Muscle layer of colon (tissue), 2 donors: Measurements from ENCODE around the gene TMPRSS11F.

Source experiments
- H3K27ac ChIP-seq: one replicate; pipeline ENCODE4 v1.7.0; 2013; ENCODE audit warnings: low read depth, mild to moderate bottlenecking, low read length, moderate library complexity
- H3K27me3 ChIP-seq, 2 donors: one replicate each; pipeline ENCODE4 v1.7.0; 2013; ENCODE audit warnings: low read length in 2 of 2, mild to moderate bottlenecking in 2 of 2; ENCODE audit not compliant: insufficient read depth in 2 of 2, control insufficient read depth in 1 of 2
- H3K36me3 ChIP-seq: one replicate; pipeline ENCODE4 v1.7.0; 2013; ENCODE audit warnings: mild to moderate bottlenecking, low read length; ENCODE audit not compliant: insufficient read depth
- H3K4me1 ChIP-seq: one replicate; pipeline ENCODE4 v1.7.0; 2013; ENCODE audit warnings: mild to moderate bottlenecking, low read length; ENCODE audit not compliant: insufficient read depth
- H3K4me3 ChIP-seq, 2 donors: one replicate each; pipeline ENCODE4 v1.7.0; 2013; ENCODE audit warnings: low read length in 2 of 2, low read depth in 1 of 2, mild to moderate bottlenecking in 1 of 2, moderate library complexity in 1 of 2
- H3K9ac ChIP-seq: one replicate; pipeline ENCODE4 v1.7.0; 2013; ENCODE audit warnings: low read length
- H3K9me3 ChIP-seq: one replicate; pipeline ENCODE4 v1.7.0; 2013; ENCODE audit warnings: mild to moderate bottlenecking, low read length
- donor health status: abdominal sarcoma.
- donor health status: Adenocarcinoma of cecum.

TMPRSS11F gene

DNA sequence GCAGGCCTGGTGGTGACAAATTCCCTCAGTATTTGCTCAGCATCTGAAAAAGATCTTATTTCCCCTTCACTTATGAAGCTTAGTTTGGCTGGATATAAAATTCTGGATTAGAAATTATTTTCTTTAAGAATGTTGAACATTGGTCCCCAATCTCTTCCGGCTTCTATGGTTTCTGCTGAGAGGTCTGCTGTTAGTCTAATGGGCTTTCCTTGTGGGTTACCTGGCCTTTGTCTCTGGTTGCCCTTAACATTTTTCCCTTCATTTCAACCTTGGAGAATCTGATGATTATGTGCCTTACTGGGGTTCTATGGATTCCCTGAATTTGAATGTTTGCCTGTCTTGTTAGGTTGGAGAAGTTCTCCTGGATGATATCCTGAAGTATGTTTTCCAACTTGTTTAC, 17.4 kb upstream of the TMPRSS11F start:
- no peak overlapping the region for H3K4me3 ChIP-seq
- no peaks in the 10 kb centered on the region for H3K9me3 ChIP-seq
- no peak overlapping the region for H3K27ac ChIP-seq
- H3K4me1 ChIP-seq: no peaks in the 10 kb centered on the region
- H3K27me3 ChIP-seq: no peaks in the 10 kb centered on the region
- H3K36me3 ChIP-seq: no peaks in the 10 kb centered on the region
- no peak overlapping the region for H3K9ac ChIP-seq

DNA sequence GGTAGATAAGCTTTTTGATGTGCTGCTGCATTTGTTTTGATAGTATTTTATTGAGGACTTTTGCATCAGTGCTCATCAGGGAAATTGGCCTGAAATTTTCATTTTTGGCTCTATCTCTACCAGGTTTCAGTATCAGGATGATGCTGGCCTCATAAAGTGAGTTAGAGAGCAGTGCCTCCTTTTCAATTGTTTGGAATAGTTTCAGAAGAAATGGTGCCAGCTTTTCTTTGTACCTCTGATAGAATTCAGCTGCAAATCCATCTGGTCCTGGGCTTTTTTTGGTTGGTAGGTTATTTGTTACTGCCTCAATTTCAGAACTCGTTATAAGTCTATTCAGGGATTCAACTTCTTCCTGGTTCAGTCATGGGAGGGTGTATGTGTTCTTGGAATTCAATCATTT, 15.6 kb upstream of the TMPRSS11F start:
- Histone ChIP-seq H3K9ac (no peak overlapping the region), H3K36me3 (no peaks in the 10 kb centered on the region), H3K9me3 (no peaks in the 10 kb centered on the region), H3K4me3 (no peak overlapping the region), H3K27ac (no peak overlapping the region), H3K27me3 (no peaks in the 10 kb centered on the region), H3K4me1 (no peaks in the 10 kb centered on the region)

DNA sequence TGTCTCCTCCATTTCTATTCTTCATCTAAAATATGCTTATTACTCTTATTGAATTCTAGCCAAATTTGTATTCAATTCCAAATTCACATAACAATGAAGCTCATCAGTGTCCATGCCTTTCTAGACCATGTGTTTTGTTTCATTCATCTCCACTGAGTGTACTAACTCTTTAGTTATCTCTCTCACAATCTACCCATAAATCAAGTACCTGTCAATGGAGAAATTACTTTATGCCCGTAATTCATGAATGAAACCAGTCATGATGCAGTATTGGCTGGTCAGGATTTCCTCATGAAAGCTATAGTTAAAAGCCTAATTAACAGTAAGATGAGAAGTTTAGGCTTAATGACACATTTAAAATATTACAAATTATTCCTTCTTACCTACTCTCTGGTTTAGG, 12.2 kb upstream of the TMPRSS11F start:
- H3K4me3 ChIP-seq: no peak overlapping the region
- no peaks in the 10 kb centered on the region for H3K4me1 ChIP-seq
- H3K9ac ChIP-seq: no peak overlapping the region
- no peak overlapping the region for H3K27ac ChIP-seq
- no peaks in the 10 kb centered on the region for H3K36me3 ChIP-seq
- no peaks in the 10 kb centered on the region for H3K9me3 ChIP-seq
- no peaks in the 10 kb centered on the region for H3K27me3 ChIP-seq

DNA sequence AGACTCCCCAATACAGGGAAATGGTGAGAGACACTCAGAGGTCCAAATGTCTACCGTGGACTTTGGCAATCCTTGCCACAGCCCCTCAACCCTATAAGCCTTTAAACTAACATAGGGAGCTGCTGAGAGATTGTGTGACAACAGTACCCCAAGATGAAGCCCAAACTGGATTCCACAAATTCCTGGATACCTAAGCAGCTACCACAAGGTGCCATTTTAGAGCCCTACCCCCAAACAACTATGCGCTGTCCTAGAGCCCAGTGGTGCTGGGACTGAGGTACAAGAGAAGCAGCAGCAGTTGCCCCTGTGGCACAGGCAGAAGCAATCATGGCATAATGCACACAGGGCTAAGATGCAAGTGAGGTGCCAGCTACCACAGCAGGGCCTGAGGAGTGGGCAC, 2.7 kb upstream of the TMPRSS11F start:
- no peak overlapping the region for H3K4me3 ChIP-seq
- H3K27ac ChIP-seq: no peak overlapping the region
- H3K9me3 ChIP-seq: no peaks in the 10 kb centered on the region
- no peaks in the 10 kb centered on the region for H3K36me3 ChIP-seq
- no peaks in the 10 kb centered on the region for H3K27me3 ChIP-seq
- H3K9ac ChIP-seq: no peak overlapping the region
- no peaks in the 10 kb centered on the region for H3K4me1 ChIP-seq

DNA sequence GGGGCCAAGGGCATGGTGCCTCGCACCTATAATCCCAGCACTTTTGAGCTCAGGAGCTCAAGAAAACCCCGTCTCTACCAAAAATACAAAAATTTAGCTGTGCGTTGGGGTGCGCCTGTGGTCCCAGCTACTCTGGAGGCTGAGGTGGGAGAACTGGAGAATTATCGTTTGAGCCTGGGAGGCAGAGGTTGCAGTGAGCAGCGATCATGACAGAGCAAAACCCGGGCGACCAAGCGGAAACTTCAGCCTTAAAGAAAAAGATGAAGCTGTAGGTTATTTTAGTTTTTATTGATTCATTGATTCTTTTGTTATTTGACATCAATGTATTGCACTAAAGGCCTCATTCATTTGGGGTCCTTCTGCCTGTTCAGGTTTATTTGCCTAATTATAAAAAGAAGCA, 5.4 kb downstream of the TMPRSS11F start:
- Histone ChIP-seq H3K36me3 (no peaks in the 10 kb centered on the region), H3K4me3 (no peak overlapping the region), H3K27ac (no peak overlapping the region), H3K9me3 (no peaks in the 10 kb centered on the region), H3K9ac (no peak overlapping the region), H3K4me1 (no peaks in the 10 kb centered on the region), H3K27me3 (no peaks in the 10 kb centered on the region)

DNA sequence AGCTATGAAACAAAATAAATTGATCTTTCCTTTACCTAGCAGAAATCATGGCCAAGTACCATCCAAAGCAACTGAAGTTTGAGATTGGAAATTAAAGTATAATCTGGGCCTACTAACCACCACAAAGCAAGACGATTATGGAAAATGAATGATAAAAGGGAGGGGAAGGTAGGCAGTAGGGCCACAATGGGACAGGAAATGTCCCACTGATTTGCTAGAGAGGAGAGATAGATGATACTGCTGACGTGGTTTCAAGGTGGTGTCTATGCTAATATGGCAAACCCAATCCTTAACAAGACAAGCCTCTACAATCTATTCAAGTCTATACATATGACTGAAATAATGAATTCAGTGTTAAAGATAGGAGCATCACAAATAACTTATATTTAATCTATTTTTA, 6.1 kb downstream of the TMPRSS11F start:
- no peaks in the 10 kb centered on the region for H3K27me3 ChIP-seq
- no peaks in the 10 kb centered on the region for H3K9me3 ChIP-seq
- no peaks in the 10 kb centered on the region for H3K36me3 ChIP-seq
- H3K9ac ChIP-seq: no peak overlapping the region
- no peak overlapping the region for H3K27ac ChIP-seq
- no peak overlapping the region for H3K4me3 ChIP-seq
- no peaks in the 10 kb centered on the region for H3K4me1 ChIP-seq

DNA sequence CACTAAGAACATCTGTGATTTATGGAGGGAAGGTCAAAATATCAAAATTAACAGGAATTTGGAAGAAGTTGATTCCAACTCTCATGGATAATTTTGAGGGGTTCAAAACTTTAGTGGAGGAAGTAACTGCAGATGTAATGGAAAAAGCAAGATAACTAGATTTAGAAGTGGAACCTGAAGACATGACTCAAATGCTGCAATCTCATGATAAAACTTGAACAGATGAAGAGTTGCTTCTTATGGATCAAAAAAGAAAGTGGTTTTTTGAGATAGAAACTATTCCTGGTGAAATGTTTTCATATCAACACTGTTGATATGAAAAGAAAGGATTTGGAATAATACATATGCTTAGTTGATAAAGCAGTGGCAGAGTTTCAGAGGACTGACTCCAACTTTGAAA, 9.7 kb downstream of the TMPRSS11F start:
- no peak overlapping the region for H3K27ac ChIP-seq
- H3K27me3 ChIP-seq: no peaks in the 10 kb centered on the region
- H3K4me1 ChIP-seq: no peaks in the 10 kb centered on the region
- H3K9me3 ChIP-seq: no peaks in the 10 kb centered on the region
- H3K36me3 ChIP-seq: no peaks in the 10 kb centered on the region
- H3K9ac ChIP-seq: no peak overlapping the region
- no peak overlapping the region for H3K4me3 ChIP-seq

DNA sequence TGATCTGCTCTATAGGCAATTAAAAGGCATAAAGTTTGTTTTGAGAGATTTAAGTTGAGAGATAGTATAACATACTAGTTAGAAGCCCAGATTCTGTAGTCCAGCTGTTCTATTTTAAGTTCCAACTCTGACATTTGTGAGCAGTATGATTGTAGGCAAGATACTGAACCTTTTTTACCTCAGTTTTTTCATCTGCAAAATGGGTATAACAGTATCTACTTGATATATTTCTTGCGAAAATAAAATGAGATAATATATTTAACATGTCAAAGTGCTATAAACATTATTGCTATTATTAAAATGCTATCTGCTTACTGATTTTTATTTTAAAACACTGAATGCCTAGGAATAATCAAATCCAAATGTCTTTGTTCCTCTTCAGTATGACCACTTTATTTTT, 19.2 kb downstream of the TMPRSS11F start:
- Histone ChIP-seq H3K9ac (no peak overlapping the region), H3K27ac (no peak overlapping the region)

DNA sequence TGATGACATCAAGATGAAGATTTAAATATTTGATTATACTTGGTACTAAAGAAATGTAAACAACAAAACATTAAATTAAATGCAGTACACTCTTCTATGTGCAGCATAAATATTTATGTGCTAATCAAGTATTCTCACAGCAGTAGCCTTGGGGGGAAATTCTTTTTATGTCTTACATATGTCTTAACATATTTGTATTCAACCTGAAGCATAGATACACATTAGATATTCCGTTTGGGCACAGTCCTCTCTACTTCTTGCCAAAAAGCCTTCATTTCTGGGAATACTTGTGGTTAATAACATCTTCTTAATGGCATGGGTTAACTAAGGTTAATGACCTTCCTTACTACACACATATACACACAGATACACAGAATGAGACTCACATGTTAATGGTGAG, 19.8 kb downstream of the TMPRSS11F start:
- no peak overlapping the region for H3K27ac ChIP-seq
- no peaks in the 10 kb centered on the region for H3K9me3 ChIP-seq
- H3K4me3 ChIP-seq: no peak overlapping the region

More for the DNA sequence above, 19.2 kb downstream of the TMPRSS11F start:
- Histone ChIP-seq H3K4me3 (no peak overlapping the region), H3K27me3 (no peaks in the 10 kb centered on the region), H3K4me1 (no peaks in the 10 kb centered on the region), H3K36me3 (no peaks in the 10 kb centered on the region), H3K9me3 (no peaks in the 10 kb centered on the region)

DNA sequence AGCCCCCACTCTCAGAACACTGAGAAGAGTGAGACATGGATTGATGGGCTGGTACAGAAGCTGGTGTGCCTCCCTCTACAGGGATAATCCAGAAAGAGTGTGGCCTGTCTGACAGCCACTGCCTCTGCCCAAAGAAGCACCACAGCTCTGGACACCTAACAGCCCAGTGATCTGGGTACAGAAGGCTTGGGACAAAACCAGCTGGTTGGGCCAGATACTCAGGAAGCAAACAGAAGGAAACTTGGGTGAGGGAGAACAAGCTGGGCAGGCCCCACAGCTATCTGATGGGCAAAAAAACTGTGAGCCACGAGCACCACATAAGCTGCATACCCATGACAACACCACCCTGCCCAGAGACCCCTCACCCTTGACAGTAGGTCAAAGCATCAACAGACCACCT, 46.9 kb downstream of the TMPRSS11F start:
- Histone ChIP-seq H3K27ac (no peak overlapping the region), H3K4me3 (no peak overlapping the region), H3K9me3 (no peaks in the 10 kb centered on the region), H3K27me3 (no peaks in the 10 kb centered on the region), H3K36me3 (no peaks in the 10 kb centered on the region), H3K9ac (no peak overlapping the region), H3K4me1 (no peaks in the 10 kb centered on the region)

More for the DNA sequence above, 19.8 kb downstream of the TMPRSS11F start:
- Histone ChIP-seq H3K36me3 (no peaks in the 10 kb centered on the region), H3K4me1 (no peaks in the 10 kb centered on the region), H3K27me3 (no peaks in the 10 kb centered on the region), H3K9ac (no peak overlapping the region)

DNA sequence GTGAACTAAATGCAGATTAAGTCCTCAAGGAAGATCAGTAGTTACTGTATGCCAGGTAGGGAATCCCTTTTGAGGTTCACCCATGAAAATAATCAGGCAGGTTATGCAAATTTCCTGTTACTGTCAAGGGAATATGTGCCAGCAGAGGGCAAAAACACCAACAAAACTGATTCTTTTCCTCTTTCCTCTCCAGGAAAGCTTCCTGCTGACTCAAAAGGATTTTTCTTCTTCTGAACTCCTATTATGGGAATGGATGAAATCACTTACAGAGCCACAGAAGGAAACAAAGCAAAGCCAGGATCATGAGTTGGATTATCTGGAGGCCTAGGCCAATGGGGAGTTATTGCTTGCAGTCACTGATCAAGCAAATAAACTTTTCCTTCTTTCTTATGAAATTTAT, 49.7 kb downstream of the TMPRSS11F start:
- no peaks in the 10 kb centered on the region for H3K27me3 ChIP-seq
- no peaks in the 10 kb centered on the region for H3K36me3 ChIP-seq
- H3K27ac ChIP-seq: no peak overlapping the region
- H3K9me3 ChIP-seq: no peaks in the 10 kb centered on the region
- no peaks in the 10 kb centered on the region for H3K4me1 ChIP-seq
- no peak overlapping the region for H3K9ac ChIP-seq
- no peak overlapping the region for H3K4me3 ChIP-seq

DNA sequence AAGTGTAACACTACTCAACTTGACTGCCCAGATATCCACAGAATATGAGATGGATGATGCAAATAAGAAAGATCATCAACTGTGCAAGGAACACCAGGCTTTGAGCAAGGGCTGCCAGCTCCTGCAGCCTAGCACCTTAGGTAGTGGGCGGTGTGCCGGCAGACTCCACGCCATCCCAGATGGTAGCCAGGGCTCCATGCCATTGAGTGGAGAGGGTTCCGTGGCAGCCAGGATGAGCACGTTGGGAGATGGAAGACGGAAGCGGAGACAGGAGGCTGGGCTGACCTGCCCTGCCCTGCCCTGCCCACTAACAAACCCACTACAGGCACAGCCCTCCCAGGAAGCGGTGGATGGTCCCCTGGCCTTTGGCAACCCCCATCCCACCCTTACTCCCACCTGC, 51.9 kb downstream of the TMPRSS11F start:
- Histone ChIP-seq H3K9ac (no peak overlapping the region), H3K4me1 (no peaks in the 10 kb centered on the region), H3K27ac (no peak overlapping the region), H3K27me3 (no peaks in the 10 kb centered on the region), H3K36me3 (no peaks in the 10 kb centered on the region), H3K9me3 (no peaks in the 10 kb centered on the region), H3K4me3 (no peak overlapping the region)
